Embryonic facial prominence (tissue), 1 donor: ENCODE results near the gene C10orf88.
"Not testable (repeated sequence)": the region's sequence is repeated elsewhere in the genome, so short reads cannot be mapped to it uniquely, and the experiment has no call there.

Experiments
- DNase-seq: peaks from one replicate; pipeline ENCODE4 v3.0.0-alpha.2; 2016; ENCODE audit errors: extremely low spot score

Gene C10orf88

DNA sequence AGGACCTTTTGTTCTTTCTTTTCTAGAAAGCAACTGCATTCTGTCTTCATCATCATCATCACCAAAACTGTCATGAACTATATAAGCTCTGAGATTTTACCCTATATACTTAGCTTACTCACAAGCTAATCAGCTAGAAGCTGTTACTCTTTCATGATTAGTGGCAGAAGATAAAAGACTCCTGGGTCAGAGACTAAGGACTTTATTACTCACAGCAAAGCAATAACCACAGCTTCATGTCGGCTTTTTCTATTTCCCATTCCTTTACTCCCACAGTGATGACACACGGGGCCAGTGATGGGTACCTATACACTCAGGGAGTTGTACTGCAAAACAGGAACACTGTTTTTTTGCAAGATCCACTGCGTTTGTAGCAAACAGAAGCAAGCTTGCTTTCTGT is 8.4 kb upstream of the C10orf88 start:
- no peak for DNase-seq

DNA sequence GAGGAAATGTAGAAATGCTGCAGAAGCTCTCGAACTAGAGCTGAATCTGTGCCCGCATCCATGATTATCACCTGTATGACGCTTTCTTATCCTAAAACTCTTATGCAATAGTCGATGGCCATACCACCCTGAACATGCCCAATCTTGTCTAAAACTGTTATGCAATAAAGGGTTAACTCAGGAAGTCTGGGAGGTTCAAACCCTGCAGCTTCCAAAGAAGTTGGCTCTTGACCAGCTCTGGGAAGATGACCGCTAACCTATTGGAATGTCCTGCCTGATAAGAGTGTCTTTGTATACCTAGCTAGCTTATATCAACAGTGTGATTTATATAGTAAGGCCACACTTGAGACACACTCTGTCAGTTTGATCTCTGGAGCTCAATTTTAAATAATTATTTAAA is 3.4 kb upstream of the C10orf88 start:
- DNase-seq = no peak

DNA sequence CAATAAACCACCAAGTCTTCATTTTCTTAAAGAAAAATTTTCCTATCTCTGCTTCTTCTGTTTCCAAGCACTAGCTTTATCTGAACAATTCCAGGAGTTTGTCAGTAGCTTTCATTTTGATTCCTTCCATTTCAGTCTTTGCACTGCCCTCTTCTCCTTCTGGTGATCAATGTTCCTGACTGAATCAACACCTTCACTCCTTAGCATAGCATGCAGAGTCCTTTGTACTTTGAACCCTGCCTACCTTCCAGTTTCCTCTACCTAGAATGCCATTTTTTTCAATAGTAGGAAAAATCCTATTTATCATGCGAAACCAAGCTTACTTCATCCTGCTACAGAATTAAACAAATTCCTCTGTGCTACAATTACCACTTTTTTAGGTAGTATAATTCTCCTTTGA is 1.9 kb upstream of the C10orf88 start:
- no peak for DNase-seq

DNA sequence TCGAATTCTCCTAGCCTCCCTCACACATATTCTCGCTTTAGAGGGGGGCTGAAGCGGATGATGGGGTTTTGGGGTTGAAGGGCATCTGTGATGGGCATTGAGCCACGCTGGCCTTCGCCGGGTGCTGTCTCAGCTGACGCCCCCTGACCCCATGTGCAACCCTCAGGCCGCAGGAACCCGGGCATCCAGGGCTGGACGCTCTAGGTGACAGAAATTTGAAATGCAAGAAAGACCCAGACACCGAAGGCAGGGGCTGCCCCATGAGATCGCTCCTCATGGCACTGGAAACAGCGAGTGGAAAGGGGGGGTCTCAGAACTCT is 664 bp upstream of the C10orf88 start:
- no peak for DNase-seq

DNA sequence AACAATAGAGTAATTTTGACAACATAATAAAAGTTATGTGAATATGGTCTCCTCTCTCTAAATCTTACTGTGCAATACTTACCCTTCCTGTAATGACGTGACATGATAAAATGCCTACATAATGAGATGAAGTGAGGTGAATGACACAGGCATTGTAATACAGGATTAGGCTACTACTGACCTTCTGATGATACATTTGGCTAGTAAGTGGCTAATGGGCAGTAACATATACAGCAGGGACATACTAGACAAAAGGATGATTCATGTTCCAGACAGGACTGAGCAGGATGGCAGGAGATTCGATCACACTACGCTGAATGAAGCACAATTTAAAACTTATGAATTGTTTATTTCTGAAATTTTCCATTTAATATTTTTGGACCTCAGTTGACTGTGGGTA is 4.7 kb downstream of the C10orf88 start:
- no peak for DNase-seq

DNA sequence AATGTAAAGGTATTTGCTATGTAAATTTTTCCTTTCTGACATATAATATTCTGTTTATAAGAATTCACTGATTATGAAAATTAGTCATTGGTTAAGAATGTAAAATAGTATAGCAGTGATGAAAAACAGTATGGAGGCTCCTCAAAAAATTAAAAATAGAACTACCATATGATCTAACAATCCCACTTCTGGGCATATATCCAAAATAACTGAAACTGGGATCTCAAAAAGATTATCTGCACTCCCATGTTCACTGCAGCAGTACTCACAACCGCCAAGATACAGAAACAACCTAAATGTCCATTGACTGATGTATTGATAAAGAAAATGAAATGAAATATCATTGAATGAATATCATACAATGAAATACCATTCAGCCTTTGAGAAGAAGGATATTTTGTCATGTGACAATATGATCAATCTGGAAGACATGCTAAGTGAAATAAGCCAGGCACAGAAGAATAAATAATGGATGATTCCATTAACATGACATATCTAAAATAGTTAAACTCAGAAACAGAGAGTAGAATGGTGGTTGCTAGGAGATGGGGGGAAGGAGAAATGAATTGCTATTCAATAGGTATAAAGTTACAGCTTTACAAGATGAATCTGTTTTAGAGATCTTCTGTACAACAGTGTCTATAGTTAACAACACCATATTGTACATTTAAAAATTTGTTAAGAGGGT is 14.0 kb downstream of the C10orf88 start:
- no peak for DNase-seq

DNA sequence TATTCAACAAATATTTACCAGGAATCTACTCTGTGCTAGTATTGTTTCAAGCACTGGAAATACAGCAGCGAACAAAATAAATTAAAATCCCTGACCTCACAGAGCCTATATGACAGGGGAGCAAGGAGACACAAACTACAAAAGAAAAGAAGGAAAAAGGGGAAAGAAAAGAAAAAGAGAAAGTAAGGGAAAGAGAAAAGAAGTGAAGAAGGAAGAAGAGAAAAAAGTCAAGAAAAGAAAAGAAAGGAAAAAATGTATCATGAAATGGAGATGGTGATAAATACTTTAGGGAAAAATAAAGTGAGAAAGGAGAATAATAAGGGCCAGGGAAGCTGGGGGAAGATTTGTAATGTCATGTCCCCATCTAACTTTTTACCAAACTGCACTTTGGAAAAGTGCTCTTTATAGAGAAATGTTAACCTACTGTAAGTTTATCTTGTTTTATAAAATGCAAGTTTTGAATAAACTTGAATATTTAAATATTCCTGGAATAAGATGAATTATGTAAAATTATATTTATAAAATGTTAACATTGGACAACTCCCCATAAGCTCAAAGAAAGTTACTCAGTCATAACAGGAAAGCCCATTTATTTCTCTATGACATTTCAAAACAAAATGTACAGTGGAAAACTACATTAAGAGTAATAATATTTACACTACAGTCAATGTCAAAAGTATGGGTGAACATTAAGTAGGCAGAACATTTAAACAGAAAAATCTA is 14.7 kb downstream of the C10orf88 start:
- DNase-seq = no peak

DNA sequence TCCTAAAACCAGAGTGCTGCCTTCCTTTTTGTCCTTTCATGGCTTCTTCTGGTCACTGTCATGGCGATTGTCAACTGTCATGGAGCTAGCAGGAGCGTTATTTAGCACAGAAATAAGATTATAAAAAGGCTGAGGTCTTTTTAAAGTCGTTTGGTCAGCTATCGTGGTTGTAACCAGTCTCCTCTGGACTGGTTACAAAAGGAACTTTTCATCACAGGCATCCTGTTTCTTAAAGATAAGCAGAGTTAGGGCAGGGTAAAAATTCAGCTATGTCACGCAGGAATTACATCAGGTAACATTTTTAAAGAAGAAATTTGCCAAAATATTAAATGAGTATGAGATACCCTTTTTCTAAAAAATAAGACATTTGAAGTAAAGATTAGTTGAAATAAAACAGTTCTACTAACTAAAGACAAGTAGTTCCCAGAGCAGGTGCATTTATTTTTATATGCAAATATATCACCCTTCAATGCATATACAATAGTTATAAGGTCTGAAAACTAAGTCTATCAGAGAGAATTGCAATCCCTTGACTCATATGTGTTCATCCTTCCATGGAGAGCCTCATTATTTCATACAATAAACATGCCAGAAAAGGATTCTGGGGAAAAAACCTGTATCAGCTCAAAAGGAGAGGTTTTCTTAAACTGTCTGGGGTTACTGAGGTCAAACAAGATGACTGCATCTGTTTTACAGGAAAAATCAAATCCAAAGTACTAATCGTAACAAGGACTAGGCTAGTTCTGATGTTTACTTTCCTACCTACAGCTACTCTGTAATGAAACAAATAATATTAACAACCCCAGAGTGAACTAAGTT is 22.7 kb downstream of the C10orf88 start:
- DNase-seq = no peak

DNA sequence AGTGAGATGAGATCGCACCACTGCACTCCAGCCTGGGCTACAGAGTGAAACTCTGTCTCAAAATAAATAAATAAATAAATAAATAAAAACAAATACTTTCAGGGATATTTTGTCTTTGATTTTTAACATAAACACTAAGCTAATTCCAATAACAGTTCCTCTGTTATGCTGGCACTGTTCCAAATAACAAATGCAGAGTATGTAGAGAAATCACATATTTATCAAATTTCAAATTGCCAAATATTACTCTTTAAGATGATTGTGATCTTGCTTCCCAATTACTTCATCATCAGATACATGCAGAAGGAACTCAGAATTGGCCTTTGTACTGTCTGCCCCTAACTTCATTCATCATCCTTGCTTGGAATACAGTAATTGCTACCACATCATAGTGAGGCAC is 23.9 kb downstream of the C10orf88 start:
- no peak for DNase-seq

DNA sequence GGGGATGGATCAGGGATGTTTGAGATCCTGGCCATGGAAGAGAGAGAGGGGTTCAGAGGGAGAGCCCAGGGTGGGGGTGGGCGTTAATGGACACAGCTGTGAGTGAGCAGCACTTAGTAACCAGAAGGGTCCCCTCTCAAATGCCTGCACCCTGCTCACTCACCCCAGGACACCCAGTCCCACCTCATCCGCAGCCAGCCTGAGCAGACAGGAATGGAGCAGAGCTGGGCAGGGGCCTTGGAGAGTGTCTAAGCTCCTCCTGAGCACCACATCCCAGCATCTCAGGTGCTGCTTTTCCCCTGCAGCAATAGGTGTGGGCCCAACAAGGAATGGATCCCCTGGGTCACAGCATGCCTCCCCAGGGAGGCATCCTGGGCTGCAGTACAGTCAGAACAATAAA is 38.3 kb downstream of the C10orf88 start:
- no peak for DNase-seq

DNA sequence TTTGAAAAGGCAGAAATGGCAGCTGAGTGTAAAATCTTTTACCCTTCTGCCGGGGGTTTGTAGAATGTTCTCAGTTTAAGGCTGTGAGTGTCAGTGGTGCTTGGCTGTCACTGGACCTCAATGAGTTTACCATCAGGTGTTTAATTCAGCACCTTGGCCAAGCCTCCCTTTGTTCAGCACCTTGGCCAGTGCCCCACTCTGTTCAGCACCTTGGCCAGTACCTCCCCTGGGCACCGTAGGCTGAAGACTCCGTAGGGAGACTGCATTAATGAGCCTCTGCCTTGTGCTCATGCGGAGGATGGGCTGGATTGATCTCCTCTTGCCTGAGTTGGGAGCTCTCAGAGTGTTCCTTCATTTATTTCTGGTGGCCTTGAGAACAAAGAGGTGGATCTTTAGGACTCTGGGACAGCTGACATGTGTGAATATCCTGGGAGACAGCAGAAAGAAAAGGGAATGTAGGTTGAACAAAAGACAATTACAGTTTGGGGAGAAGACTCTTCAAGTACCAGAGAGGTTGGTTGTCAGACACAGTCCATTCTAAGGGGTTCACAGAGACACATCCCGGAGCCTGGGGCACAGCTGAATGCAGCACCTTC is 42.0 kb downstream of the C10orf88 start:
- DNase-seq = peak; percentile 26

DNA sequence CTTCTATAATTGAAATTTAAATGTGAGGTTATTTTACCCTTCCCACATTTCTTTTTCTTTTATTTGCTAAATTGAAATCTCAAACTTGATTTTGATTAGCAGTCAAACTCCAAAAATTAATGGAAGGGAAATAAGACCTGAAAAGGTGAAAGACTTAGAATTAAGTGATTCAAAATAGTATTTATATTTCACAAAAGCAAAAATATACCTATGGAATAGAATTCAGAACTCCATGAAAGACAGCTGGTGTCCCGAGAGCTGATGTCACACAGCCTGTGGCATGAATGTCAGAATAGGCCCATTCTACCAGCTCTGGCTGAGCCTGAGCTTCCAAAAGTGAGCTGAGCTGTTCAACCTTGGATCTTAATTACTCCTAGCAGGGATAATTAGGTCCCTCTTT is 43.7 kb downstream of the C10orf88 start, which contains the start of gene FAM24A:
FAM24A (plus strand) TSS at position 301 of the 400 bp plus-strand sequence. CDS start 1,025 bp downstream, outside the sequence.
- no peak for DNase-seq

DNA sequence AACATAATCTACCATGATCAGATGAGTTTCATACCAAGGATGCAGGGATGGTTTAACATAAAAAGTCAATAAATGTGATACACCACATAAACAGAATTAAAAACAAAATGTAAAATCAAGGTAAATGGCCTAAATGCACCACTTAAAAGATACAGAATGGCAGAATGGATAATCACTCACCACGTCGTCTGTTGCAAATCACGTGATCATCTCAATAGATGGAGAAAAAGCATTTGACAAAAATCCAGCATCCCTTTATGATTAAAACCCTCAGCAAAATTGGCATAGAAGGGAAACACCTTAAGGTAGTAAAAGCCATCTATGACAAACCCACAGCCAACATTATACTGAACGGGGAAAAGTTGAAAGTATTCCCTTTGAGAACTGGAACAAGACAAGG is 50.2 kb downstream of the C10orf88 start:
- not testable (repeated sequence) for DNase-seq

DNA sequence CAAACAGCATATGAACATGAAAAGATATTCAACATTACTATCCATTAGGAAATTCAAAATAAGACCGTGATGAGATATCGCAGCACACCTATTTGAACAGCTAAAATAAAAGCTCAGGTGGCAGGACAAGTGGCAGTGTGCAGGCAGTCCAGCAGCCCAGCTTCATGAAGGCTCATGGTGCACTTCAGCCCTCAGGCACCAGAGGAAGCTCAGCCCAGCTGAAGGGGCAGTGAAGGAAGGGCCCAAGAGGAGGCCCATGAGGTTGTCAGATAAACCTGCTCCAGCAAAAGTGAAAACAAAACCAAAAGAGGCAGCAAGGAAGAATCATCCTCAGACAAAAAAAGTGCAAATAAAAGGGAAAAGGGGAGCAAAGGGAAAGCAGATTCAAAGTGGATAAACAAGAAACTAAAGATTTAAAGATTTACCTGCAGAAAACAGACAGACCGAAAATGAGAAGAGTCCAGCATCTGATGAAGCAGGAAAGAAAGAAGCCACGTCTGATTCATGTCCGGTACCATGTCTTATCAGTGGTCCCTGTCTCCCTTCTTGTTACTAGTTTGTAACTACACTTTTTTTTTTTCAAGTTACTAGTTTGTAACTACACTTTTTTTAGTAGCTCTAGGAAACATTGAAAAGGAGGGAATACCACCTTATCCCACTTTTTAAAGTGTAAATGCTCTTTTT is 59.6 kb downstream of the C10orf88 start:
- DNase-seq = no peak

DNA sequence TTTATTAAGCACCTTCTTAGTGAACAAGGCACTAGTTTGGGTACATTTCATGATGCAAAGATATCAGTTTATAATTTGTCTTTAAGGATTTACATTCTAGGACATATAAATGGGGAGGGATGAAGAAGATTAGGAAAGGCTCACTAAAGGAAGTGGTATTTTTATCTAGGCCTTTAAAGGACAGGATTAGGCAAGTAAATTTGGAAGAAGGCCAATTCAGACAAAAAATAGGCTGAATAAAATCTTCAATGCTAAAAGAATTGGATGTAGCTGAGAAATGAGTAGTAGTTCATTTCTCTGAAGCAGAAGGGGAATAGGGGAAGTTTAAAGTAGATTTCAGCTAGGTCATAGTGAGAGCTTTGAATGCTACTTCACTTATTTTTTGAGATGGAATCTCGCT is 69.9 kb downstream of the C10orf88 start:
- no peak for DNase-seq

DNA sequence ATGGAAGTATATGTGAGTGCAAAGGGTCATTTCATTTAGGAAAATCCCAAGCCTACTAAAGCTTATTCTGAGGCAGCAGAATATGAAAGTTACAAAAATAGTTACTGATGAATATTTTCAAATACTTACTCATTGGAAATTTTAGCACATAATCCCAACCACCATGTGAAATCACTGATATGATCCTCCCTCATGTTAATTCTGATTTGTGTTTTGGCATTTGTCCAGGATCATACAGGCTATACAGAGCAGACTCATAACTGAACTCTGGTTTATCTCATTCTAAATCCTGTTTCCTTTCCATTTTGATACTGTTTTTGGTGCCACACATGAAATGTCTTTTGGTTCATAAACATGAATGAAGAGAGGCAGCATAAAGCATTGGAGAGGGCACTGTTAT is 71.3 kb downstream of the C10orf88 start:
- no peak for DNase-seq
